Stimulated activated CD8-positive, alpha-beta memory T cell treated with anti-CD3 and anti-CD28 coated beads, Interleukin-12 subunit alpha, Interleukin-12 subunit beta, amount 100 ng/mL, for 24 hours (primary cell): Measurements from ENCODE around the gene MEIS2.
"Not testable (repeated sequence)": the region's sequence is repeated elsewhere in the genome, so short reads cannot be mapped to it uniquely, and the experiment has no call there.

Source experiments
- DNase-seq: peaks from one replicate; pipeline ENCODE4 v3.0.0-alpha.2; 2020; ENCODE audit errors: extremely low read depth

The MEIS2 gene

GRCh38 chr15:37009288-37009687 lies 91.1 kb downstream of the MEIS2 start:
- no peak for DNase-seq

GRCh38 chr15:37008205-37008604 lies 92.1 kb downstream of the MEIS2 start:
- DNase-seq: no peak

GRCh38 chr15:37007301-37007700 lies 93.0 kb downstream of the MEIS2 start:
- DNase-seq: no peak

GRCh38 chr15:37004981-37005735 lies 95.2 kb downstream of the MEIS2 start:
- no peak for DNase-seq

- DNase-seq: no peak
Observed at GRCh38 chr15:37004373-37004869, 95.9 kb downstream of the MEIS2 start.

- DNase-seq: no peak
Observed at GRCh38 chr15:37002041-37002672, 98.2 kb downstream of the MEIS2 start.

GRCh38 chr15:37001417-37001816 lies 98.9 kb downstream of the MEIS2 start:
- DNase-seq: no peak

- no peak for DNase-seq
Observed at GRCh38 chr15:36999778-37000177, 100.6 kb downstream of the MEIS2 start.

- no peak for DNase-seq
Observed at GRCh38 chr15:36996538-36997181, 103.7 kb downstream of the MEIS2 start.

GRCh38 chr15:36996121-36996520 lies 104.2 kb downstream of the MEIS2 start:
- no peak for DNase-seq

GRCh38 chr15:36994790-36995189 lies 105.6 kb downstream of the MEIS2 start:
- no peak for DNase-seq

GRCh38 chr15:36992454-36992853 lies 107.9 kb downstream of the MEIS2 start:
- DNase-seq: no peak

GRCh38 chr15:36988947-36989346 lies 111.4 kb downstream of the MEIS2 start:
- DNase-seq: no peak

GRCh38 chr15:36982430-36982829 lies 117.9 kb downstream of the MEIS2 start:
- no peak for DNase-seq

GRCh38 chr15:36980281-36980680 lies 120.1 kb downstream of the MEIS2 start:
- DNase-seq: not testable (repeated sequence)

- no peak for DNase-seq
Observed at GRCh38 chr15:36978625-36979024, 121.7 kb downstream of the MEIS2 start.

- no peak for DNase-seq
Observed at GRCh38 chr15:36978126-36978525, 122.2 kb downstream of the MEIS2 start.

- DNase-seq: no peak
Observed at GRCh38 chr15:36977659-36978058, 122.7 kb downstream of the MEIS2 start.

- no peak for DNase-seq
Observed at GRCh38 chr15:36972704-36973103, 127.6 kb downstream of the MEIS2 start.

- DNase-seq: no peak
Observed at GRCh38 chr15:36970522-36970921, 129.8 kb downstream of the MEIS2 start.

GRCh38 chr15:36967929-36968328 lies 132.4 kb downstream of the MEIS2 start:
- no peak for DNase-seq

GRCh38 chr15:36966708-36967107 lies 133.6 kb downstream of the MEIS2 start:
- no peak for DNase-seq
